OCI-LY1 (cell line): ENCODE results near the gene AGPAT3.

Source experiments
- H2AFZ ChIP-seq: fragments of 200-600 bp; sonication (generic), shearing (Covaris generic); 2 replicates; pipeline ENCODE4 v1.6.0; 2014; ENCODE audit warnings: antibody characterized with exemption, mild to moderate bottlenecking, low read length
- H3F3A ChIP-seq: fragments of 200-600 bp; sonication (generic), shearing (Covaris generic); 2 replicates; pipeline ENCODE4 v1.6.0; 2014; ENCODE audit warnings: mild to moderate bottlenecking, antibody characterized with exemption, low read length, moderate library complexity; ENCODE audit not compliant: insufficient read depth
- H3K27ac ChIP-seq: fragments of 200-600 bp; sonication (generic); 2 replicates; pipeline ENCODE4 v1.5.1; 2014; ENCODE audit warnings: low read length, mixed run types, mild to moderate bottlenecking, low read depth; ENCODE audit not compliant: poor library complexity, severe bottlenecking
- H3K27me3 ChIP-seq: fragments of 200-600 bp; sonication (generic); 2 replicates; pipeline ENCODE4 v1.6.0; 2014; ENCODE audit warnings: antibody characterized with exemption, mild to moderate bottlenecking, low read length, moderate library complexity; ENCODE audit not compliant: insufficient read depth
- H3K36me3 ChIP-seq: fragments of 200-600 bp; sonication (generic); 2 replicates; pipeline ENCODE4 v1.6.1; 2014; ENCODE audit warnings: mild to moderate bottlenecking, antibody characterized with exemption, low read length, moderate library complexity, mixed read lengths; ENCODE audit not compliant: insufficient read depth
- H3K4me1 ChIP-seq: fragments of 200-600 bp; sonication (generic); 2 replicates; pipeline ENCODE4 v1.5.1; 2014; ENCODE audit warnings: mild to moderate bottlenecking, low read length, moderate library complexity; ENCODE audit not compliant: insufficient read depth, severe bottlenecking
- H3K4me2 ChIP-seq: fragments of 200-600 bp; sonication (generic), shearing (Covaris generic); 2 replicates; pipeline ENCODE4 v1.6.1; 2014; ENCODE audit warnings: low read length
- H3K4me3 ChIP-seq: fragments of 200-600 bp; sonication (generic); 2 replicates; pipeline ENCODE4 v1.5.1; 2014; ENCODE audit warnings: low read length, low read depth, mild to moderate bottlenecking, mixed read lengths; ENCODE audit not compliant: poor library complexity, severe bottlenecking
- H3K79me2 ChIP-seq: fragments of 200-600 bp; shearing (Covaris generic); 2 replicates; pipeline ENCODE4 v1.6.1; 2016; ENCODE audit warnings: mixed run types, low read length, mixed read lengths; ENCODE audit not compliant: insufficient read depth
- H3K9ac ChIP-seq: fragments of 200-600 bp; sonication (generic), shearing (Covaris generic); 2 replicates; pipeline ENCODE4 v1.6.1; 2014; ENCODE audit warnings: mild to moderate bottlenecking, low read length, mixed read lengths
- H3K9me2 ChIP-seq: fragments of 200-600 bp; sonication (generic), shearing (Covaris generic); 2 replicates; pipeline ENCODE4 v1.6.1; 2014; ENCODE audit warnings: low read depth, mild to moderate bottlenecking, low read length, mixed read lengths
- H3K9me3 ChIP-seq: fragments of 200-600 bp; shearing (Covaris generic); 2 replicates; pipeline ENCODE4 v1.6.1; 2014; ENCODE audit warnings: low read length, mixed read lengths
- H4K20me1 ChIP-seq: fragments of 200-600 bp; sonication (generic), shearing (Covaris generic); 2 replicates; pipeline ENCODE4 v1.6.0; 2016; ENCODE audit warnings: mild to moderate bottlenecking, low read length; ENCODE audit not compliant: insufficient read depth
- EZH2 ChIP-seq: fragments of 200-600 bp; sonication (generic), shearing (Covaris generic); IDR thresholded peaks from 2 replicates; pipeline ENCODE4 v1.8.0; 2017; ENCODE audit warnings: borderline replicate concordance, mixed run types, mild to moderate bottlenecking, antibody characterized with exemption, low read length, moderate library complexity, mixed read lengths
- TF ChIP-seq, protein P1 (sequence below): fragments of 200-600 bp; sonication (generic), shearing (Covaris generic); IDR thresholded peaks from 2 replicates; pipeline ENCODE4 v1.5.1; 2017; ENCODE audit warnings: mild to moderate bottlenecking, antibody characterized with exemption, low read length, moderate library complexity, mixed read lengths

Gene AGPAT3

GRCh38 chr21:43882952-43883545 lies 18.0 kb downstream of the AGPAT3 start:
- Histone ChIP-seq H3K79me2 (peaks cover 3% of the 10 kb centered on the region; the same call in 1 of the 2 replicates), H3K4me1 (peaks cover 40% of the 10 kb centered on the region), H3K9ac (no peak overlapping the region), H3K9me3 (no peaks in the 10 kb centered on the region), H3K27me3 (no peaks in the 10 kb centered on the region), H3F3A (no peaks in the 10 kb centered on the region), H3K4me2 (no peak overlapping the region), H4K20me1 (no peaks in the 10 kb centered on the region), H3K4me3 (no peak overlapping the region), H3K9me2 (no peaks in the 10 kb centered on the region), H2AFZ (no peak overlapping the region), H3K36me3 (peaks cover 15% of the 10 kb centered on the region), H3K27ac (no peak overlapping the region)
- TF ChIP-seq EZH2 = no peak

DNA sequence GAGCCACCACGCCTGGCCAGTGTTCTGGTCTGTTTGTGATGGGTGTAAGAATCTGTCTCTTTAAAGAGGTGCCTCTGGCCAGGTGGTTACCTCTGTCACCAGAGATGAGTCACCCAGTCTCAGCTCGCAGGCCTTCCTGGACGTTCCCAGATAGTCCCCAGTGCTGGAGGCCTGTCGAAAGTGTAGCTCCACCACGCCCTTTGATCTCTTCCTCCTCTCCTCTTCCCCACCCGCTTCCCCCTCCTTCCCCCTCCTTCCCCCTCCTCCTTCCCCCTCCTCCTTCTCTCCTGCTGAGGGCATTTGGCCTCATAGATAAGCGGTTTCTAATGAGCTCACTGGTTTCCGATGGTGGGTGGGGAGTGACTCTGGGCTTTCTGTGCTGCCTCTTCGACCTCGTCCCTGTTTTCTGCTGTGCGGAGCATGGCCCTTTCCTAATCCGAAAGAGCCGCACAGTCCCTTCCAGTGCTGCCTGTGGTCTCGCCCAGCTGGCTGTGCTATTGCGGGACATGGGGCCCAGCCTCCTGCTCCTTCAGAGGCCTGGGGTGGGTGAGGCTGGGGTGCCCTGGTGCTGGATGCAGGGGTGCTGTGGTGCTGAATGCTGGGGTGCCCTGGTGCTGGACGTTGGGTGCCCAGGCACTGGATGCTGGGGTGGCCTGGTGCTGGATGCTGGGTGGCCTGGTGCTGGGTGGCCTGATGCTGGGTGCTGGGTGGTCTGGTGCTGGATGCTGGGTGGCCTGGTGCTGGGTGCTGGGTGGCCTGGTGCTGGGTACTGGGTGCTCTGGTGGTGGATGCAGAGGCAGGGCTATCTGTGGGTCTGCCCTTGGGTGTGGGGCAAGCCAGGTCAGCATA lies 19.2 kb downstream of the AGPAT3 start:
- H3K79me2 ChIP-seq = peaks cover 3% of the 10 kb centered on the region; the same call in 1 of the 2 replicates
- H3F3A ChIP-seq = no peaks in the 10 kb centered on the region
- H3K27me3 ChIP-seq = no peaks in the 10 kb centered on the region
- peaks cover 37% of the 10 kb centered on the region for H3K4me1 ChIP-seq
- H3K36me3 ChIP-seq = peaks cover 12% of the 10 kb centered on the region; the same call in 1 of the 2 replicates
- H2AFZ ChIP-seq = no peak overlapping the region
- no peak overlapping the region for H3K4me2 ChIP-seq
- no peak overlapping the region for H3K27ac ChIP-seq
- H3K9me3 ChIP-seq = no peaks in the 10 kb centered on the region
- TF ChIP-seq, protein P1, sequence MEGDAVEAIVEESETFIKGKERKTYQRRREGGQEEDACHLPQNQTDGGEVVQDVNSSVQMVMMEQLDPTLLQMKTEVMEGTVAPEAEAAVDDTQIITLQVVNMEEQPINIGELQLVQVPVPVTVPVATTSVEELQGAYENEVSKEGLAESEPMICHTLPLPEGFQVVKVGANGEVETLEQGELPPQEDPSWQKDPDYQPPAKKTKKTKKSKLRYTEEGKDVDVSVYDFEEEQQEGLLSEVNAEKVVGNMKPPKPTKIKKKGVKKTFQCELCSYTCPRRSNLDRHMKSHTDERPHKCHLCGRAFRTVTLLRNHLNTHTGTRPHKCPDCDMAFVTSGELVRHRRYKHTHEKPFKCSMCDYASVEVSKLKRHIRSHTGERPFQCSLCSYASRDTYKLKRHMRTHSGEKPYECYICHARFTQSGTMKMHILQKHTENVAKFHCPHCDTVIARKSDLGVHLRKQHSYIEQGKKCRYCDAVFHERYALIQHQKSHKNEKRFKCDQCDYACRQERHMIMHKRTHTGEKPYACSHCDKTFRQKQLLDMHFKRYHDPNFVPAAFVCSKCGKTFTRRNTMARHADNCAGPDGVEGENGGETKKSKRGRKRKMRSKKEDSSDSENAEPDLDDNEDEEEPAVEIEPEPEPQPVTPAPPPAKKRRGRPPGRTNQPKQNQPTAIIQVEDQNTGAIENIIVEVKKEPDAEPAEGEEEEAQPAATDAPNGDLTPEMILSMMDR = no peak
- no peak for TF ChIP-seq EZH2
- H3K4me3 ChIP-seq = no peak overlapping the region
- no peaks in the 10 kb centered on the region for H3K9me2 ChIP-seq
- no peaks in the 10 kb centered on the region for H4K20me1 ChIP-seq
- no peak overlapping the region for H3K9ac ChIP-seq

DNA sequence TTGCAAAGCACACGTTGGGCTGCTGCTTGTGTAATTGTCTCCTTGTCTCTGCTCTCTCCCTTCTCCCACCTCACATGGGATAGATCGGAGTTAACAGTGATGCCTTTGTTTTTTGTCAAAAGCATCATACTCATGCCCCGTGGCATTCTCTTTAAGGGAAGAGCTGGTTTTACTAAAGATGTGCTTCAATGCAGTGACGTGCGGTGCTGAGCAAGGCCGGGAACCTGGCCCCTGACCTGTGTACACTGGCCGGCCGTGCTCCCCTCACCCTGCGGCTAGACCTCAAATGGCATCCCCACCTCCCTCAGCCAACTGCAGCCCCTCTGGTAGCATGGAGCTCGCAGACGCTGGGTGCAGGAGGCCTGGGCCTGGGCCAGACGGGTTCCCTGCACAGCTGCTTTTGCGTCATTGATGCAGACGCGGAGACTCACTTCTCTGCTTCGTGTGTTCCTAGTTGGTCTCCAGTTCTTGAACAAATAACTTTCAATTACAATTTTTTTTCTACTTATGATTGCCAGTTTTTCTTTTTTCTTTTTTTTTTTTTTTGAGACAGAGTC lies 19.9 kb downstream of the AGPAT3 start:
- no peak overlapping the region for H2AFZ ChIP-seq
- peaks cover 3% of the 10 kb centered on the region; the same call in 1 of the 2 replicates for H3K79me2 ChIP-seq
- no peak for TF ChIP-seq EZH2
- TF ChIP-seq, protein P1 = no peak
- H3K9me2 ChIP-seq = no peaks in the 10 kb centered on the region
- no peak overlapping the region for H3K27ac ChIP-seq
- H3K36me3 ChIP-seq = peaks cover 7% of the 10 kb centered on the region; the same call in 1 of the 2 replicates
- H3K9ac ChIP-seq = no peak overlapping the region
- H3K9me3 ChIP-seq = no peaks in the 10 kb centered on the region
- H4K20me1 ChIP-seq = no peaks in the 10 kb centered on the region
- H3K27me3 ChIP-seq = no peaks in the 10 kb centered on the region
- no peak overlapping the region for H3K4me2 ChIP-seq
- H3F3A ChIP-seq = no peaks in the 10 kb centered on the region
- peaks cover 30% of the 10 kb centered on the region for H3K4me1 ChIP-seq
- H3K4me3 ChIP-seq = no peak overlapping the region
